GM19193 (cell line): Measurements from ENCODE around the gene MRPL19.

ENCODE experiments used
- POLR2A ChIP-seq: IDR thresholded peaks from 4 replicates; pipeline ENCODE4 v1.6.1; 2011; ENCODE audit not compliant: insufficient read depth, insufficient read length; ENCODE audit errors: extremely low read depth

The MRPL19 gene

GRCh38 chr2:75688196-75688595, 41.6 kb downstream of the MRPL19 start:
- no peak for TF ChIP-seq POLR2A

DNA sequence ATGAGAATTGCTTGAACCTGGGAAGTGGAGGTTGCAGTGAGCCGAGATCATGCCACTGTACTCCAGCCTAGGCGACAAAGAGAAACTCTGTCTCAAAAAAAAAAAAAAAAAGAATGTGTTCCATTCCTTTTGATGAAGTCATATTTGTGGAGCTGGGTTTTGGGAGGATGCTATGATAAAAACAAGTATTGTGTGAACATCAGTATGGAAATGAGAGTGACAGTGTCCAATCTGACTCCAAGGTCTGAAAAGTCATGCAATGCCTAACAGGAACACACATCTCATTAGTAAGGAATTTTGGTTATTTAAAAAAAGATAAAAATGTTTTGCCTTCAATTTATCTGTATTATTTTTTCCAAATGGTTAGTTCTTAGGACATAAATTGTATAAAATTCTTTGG, 52.3 kb downstream of the MRPL19 start:
- TF ChIP-seq POLR2A, result no peak

GRCh38 chr2:75702593-75702992, 56.0 kb downstream of the MRPL19 start:
- TF ChIP-seq POLR2A, result no peak

- no peak for TF ChIP-seq POLR2A
Measured at GRCh38 chr2:75703589-75704287, 57.2 kb downstream of the MRPL19 start.

GRCh38 chr2:75705921-75706320, 59.3 kb downstream of the MRPL19 start:
- TF ChIP-seq POLR2A, result no peak

DNA sequence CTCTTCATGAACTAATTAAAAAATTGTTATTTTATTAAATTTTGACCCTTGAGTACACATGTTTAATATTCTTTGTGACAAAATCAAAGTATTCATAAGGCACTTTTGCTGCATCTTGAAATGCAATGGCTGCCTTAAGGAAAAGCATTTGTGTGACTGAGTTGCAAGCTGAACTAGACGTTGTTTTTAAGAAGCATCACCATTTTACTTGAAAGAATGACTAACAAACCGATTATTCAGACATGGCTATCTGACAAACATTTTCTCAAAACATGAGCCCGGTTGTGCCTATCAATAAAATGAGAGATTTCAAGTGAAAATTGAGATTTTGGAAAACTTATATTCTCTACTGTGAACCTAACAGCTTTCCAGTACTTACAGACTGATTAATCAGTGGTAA, 61.3 kb downstream of the MRPL19 start:
- no peak for TF ChIP-seq POLR2A

- TF ChIP-seq POLR2A, result no peak
Measured at GRCh38 chr2:75709297-75709696, 62.7 kb downstream of the MRPL19 start.

DNA sequence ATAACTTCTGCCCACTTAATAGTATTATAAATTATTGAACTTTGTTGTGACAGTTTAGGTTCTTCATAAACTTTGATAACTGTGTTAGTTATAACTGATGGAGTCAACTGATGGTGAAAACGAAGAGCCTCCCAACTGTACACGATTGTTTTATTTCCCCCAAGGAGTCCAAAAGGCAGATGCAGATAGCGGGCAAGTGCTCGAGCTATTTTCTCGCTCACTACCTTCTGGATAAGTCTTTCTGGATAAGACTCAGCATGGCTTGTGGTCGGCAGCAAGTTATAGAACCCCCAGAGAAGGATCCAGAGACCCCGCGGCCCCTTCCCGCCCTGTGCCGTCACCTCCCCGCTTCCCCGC, 63.6 kb downstream of the MRPL19 start:
- no peak for TF ChIP-seq POLR2A

GRCh38 chr2:75710577-75711253, 64.1 kb downstream of the MRPL19 start, which contains the start of gene GCFC2:
Gene GCFC2 (minus strand): TSS chr2:75710915. CDS start chr2:75710855, 60 bp downstream.
- peak; percentile 89 for TF ChIP-seq POLR2A

DNA sequence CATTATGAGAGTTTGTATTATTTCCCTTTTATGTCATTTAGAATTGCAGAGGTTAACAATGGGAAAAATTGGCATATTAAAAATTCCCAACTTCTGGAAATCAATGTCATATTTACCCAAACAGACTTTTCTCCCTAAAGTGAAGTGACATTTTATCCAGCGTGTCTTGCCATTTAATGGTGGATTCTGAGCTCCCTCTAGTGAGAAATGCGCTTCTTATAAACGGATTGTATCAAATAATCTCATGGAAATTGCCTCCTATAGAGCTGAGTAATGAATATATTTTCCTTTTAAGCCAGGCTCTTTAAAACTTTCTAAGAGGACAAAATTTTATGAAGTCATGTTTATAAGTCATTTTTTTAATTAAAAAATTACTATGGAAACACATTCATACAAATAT, 69.8 kb downstream of the MRPL19 start:
- no peak for TF ChIP-seq POLR2A

GRCh38 chr2:75719616-75720015, 73.0 kb downstream of the MRPL19 start:
- TF ChIP-seq POLR2A, result no peak

GRCh38 chr2:75720525-75720924, 73.9 kb downstream of the MRPL19 start:
- TF ChIP-seq POLR2A, result no peak

DNA sequence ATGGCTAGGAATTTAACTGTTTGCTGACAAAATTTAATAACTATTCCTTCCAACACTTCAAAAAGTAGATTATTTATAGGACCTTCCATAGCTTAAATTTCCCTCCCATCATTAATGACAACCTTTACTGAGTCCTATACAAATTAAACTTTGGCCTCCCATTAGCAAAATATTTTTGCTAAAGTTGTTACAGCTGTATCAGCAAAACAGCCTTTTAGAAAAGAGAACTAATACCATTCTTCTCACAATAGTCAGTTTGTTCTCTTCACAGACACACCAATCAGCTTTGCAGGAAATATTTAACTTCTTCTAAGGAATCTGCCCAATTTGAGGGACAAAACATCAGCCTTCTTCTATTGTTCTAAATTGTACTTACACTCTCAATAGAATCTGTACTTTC, 76.1 kb downstream of the MRPL19 start:
- TF ChIP-seq POLR2A, result no peak

DNA sequence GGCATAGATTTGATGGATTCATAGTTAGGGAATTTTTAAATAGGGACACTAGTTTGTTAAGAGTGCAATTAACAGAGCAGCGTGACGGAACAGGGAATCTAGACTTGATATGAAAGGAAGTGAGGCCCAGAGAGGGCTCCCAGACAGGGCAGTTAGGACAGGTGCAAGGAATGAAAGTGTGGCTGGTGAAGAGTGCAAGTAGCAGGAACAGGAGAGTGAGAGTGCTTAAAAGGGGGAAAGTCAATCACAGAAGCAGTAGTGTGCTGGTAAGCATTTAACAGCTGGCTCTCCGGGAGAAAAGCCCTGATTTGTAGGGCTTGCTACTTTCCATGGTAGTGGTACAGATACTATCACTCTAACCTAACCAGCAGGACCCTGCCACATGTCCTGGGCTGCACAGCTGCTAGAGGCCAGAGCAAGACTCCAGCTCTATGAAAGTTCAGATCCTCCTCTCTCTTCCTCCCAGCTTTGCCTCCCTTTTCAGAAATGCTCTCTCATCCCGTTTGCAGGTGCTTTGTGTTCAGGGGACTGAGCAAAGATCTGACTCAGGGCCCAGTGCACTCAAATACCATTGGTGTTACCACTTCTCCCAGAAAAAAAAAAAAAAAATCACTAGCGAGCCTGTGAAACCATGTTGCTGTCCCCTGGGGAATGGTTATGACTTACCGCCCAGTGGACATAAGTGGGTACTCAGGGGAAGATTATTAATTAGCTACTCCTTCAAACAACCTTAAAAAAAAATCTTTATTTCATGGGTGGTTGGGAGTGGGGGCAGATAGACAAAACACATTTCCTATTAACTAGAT, 82.2 kb downstream of the MRPL19 start:
- no peak for TF ChIP-seq POLR2A

DNA sequence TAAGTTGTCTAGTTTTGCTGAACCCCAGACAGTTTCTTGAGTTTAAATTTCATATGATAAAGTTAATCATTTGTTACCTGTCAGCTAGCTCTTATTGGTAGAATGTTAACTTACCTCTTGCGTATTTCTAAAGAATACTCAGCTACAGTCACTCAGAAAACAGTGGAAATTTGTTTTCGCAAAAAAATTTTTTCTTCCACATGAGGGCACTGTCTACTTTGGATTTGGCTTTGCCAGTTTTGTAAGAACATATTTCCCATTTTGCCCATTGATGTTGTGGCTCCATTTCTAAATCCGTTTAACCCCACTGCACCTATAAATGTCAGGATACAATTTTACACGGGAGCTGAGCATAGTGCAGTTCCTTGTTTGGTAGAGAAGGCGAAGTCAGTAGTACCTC, 83.3 kb downstream of the MRPL19 start:
- TF ChIP-seq POLR2A, result no peak

GRCh38 chr2:75736276-75736675, 89.7 kb downstream of the MRPL19 start:
- no peak for TF ChIP-seq POLR2A
